HG02884 (cell line): ENCODE results near the gene JPT2.
"Not testable (repeated sequence)": the region's sequence is repeated elsewhere in the genome, so short reads cannot be mapped to it uniquely, and the experiment has no call there.

Experiments used
- ATAC-seq: cut with Tn5 transposase; IDR thresholded peaks from one replicate; pipeline ENCODE4 v1.9.1; 2021; ENCODE audit warnings: mild to moderate bottlenecking, moderate library complexity; ENCODE audit not compliant: unreplicated experiment

Gene JPT2

DNA sequence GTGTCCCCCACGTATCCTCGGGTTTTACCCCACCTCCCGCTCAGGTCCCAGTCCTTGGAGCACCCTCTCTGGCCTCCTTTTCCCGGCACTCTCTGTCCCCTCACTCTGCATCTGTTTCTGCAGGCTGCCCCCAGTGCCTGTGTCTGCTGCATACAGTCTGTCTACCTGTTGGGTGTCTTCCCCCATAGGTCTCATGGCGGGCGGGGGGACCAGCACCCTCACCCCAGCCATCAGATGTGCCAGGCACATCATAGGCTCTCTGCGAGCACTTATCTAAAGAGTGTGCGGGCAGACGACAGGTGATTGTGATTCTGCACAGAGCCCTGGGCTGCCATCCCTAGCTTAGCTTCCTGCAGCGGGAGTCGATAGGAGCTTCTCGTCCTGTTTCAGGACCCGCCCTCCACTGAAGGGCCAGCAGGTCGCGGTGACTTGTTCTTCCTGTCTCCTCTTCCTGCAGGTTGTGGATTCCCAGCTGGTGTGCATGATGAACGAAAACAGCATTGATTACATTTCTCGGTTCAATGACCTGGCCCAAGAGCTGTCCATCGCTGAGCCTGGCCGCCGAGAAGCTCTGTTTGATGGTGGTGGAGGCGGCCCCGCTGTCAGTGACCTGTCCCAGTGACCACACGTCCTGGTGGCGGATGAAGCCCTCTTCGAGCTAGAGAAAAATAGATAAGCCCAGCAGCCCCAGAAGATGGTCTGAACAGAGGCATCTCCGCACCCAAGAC, 4.5 kb upstream of the JPT2 start:
- ATAC-seq, result no peak

DNA sequence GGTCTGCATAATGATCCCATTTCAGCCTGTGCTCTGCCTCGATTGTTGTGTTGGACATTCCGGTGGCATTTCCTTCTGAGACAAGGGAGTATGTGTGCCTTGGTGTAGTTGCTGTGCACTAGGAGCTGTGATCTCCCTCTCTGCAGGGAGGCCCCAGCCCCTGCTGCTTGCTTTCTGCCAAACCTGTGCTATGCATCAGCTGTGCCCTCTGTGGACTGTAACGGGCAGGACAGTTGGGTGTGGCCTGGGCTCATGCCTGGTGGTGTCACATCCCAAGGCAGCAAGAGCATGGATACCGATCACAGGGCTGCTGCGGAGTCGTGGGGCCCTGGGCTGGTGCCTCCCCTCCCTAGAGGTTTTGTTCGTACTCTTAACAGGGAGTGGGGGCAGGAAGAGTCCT, 3.8 kb upstream of the JPT2 start:
- ATAC-seq, result no peak

DNA sequence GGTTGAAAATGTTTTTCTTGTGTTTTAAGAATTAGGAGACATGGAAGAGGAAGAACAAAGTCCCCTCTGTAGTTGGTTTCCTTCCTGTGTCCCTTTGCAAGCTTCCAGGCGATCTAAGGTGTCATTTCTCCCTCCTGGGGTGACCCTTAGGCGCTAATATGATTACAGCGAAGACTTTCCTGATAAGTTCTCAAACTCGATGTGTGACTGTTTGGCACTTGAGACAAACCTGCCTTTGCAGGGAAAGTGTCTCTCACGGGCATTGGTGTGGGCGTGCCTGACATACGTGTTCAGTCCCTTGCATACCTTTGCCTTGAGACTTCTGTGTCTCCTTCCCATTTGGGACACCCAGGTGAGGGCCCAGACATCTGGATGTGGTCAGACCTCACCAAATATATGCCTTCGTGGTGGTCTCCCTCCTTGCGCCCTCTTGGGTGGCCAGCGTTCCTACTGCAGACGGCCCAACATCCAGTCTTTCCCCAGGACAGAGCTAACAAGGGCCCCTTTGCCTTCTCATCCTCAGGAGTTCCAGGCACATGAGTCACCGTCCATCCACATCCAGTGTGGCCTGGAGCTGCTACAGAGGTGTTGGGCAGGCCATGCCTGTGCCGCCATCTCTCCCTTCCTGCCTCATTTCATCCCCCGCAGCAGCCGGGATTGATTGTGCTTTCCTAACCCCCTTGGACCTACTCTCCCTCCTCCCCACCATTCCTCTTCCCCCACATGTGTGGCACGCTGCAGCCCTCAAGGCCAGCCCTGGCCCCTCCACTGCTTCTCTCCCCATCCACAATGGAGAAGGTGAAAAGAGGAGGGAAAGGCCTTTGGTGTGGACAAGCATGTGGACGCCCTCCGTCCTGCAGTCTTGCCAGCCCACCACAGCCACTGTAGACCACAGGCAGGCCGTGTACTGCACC, 3.1 kb upstream of the JPT2 start:
- ATAC-seq, result no peak

DNA sequence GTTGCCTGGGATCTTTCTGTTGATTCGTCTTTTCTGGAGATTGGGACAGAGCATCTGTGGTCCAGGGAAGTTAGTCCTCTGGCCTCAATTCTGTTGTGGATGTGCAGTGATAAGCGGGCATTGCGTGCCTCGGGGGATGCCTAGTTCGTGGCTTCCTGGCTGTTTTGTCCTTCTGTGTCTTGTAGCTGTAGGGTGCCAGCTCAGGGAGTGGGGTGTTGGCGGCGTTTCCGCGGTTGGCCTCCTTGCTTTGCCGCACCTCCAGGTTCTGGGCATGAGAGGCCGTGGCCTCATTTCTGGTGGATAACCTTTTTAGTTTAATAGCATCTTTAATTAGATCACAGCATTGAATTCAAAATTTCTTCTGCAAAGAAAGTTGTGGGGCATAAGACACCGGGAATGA, 1.4 kb upstream of the JPT2 start:
- ATAC-seq, result no peak

DNA sequence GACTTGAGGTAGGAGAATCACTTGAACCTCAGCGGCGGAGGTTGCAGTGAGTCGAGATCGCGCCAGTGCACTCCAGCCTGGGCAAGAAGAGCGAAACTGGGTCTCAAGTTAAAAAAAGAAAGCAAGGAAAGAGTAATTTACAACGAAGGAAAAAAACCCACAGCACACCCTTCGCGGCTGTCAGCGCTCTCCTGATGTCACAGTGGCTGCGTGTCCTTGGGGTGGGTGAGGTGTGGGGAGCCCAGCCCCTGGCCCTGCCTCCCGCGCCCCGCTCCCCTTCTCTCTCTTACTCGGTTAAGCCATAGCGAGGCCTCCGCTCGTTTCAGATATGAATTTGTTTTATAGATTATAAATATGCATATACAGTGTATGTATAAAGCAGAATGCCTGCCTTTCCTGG, 740 bp upstream of the JPT2 start:
- ATAC-seq, result no peak

DNA sequence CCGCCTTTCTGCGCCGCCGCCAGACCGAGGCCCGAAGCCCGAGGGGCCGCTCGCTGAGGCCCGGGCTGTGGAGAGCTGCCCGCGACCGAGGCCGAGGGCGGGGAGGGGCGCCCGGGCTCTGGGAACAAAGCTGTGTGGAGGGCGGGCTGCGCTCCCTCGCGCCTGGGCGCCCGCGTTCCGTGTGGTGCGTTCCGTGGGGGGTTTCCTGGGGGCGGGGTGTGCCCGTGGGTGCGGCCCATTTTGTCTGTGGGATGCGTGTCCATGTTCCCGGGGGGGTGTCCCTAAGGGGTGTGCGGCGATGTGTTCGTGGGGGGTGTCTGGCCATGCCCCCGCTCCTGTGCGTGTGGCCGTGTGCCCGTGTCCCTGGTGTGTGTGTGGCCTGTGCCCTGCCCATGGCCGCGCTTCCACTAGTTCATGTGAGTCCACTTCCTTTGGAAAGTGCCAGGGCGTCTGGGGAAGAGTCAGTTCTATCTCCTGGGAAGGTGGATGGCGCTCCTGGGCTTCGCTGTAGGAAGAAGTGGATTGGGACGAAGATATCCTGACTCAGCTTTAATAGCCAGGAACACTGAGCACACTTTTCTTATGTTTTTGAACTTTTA, 520 bp downstream of the JPT2 start:
- no peak for ATAC-seq

DNA sequence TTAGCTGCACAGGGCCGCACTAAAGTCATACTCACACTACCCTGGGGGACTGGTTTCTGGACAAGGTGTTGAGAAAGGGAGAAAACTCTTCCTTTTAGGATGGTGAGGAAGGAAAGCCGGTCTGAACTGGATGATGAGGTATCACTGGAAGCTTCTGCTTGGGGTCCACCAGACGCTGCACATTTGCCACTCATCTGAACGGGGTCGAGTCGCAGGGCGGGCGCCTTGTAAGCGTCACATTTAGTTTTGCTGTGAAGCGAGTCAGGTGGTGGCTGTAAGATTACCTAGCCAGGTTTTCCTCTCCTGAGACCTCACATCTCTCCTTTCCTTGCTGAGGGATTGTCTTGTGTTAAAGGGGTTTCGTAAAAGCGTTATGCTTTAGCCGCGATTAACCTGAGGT, 2.3 kb downstream of the JPT2 start:
- ATAC-seq, result no peak

DNA sequence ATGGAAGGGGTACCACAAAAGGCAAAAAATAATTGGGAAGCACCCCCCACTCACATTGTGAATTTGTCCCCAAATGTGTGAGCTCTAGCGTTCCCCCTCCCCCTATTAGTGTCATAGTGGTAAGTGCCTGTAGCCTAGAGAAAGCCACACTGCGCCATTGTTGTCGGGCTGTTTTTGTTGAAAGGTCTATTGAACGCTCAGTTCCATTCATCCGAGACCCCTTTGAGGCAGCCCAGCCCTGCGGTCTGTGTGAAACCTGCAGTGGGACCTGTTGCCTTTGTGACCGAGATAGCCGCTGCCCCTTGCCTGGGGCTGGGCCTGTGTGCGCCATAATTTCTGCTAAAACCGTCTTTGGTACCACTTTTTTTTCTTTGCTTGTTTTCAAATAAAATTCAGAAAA, 3.0 kb downstream of the JPT2 start:
- no peak for ATAC-seq

DNA sequence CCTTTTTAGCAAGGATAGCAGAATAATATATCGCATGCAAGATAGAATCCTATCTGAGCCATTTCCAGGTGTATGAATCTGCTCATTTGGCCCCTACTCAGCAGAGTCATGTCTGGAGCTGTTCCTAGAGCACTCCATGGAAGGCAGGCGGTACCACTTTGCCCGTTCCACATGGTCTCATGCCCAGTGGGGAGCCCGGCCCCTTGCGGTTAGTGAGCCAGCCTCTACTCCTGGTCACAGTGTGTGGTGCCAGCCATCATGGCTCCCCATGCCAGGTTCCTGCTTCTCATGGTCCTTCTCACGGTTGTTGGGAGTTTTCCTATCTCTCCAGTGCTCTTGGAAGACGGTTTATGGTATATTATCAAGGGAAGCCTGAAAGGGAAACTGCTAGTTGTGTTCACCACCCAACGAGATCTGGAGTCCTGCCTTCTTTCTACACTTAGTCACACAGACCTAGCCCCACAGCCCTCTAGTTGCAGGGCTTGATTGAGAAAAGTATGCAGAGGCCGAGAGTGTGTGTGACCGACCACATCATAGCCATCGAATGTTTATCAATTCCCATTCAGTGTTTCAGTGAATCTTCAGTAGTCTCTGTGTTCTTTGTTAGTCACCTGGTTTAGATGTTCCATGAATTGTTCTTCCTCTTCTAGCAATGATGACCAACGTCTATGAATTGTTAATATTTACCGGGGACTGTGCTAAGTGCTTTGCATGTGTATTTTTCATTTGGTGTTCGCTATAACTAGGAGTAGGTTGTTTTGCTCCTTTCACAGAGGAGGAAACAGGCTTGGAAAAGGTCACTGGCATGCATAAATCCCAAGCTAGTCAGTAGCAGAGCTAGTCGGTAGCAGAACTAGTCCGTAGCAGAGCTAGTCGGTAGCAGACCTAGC, 9.6 kb downstream of the JPT2 start:
- no peak for ATAC-seq

DNA sequence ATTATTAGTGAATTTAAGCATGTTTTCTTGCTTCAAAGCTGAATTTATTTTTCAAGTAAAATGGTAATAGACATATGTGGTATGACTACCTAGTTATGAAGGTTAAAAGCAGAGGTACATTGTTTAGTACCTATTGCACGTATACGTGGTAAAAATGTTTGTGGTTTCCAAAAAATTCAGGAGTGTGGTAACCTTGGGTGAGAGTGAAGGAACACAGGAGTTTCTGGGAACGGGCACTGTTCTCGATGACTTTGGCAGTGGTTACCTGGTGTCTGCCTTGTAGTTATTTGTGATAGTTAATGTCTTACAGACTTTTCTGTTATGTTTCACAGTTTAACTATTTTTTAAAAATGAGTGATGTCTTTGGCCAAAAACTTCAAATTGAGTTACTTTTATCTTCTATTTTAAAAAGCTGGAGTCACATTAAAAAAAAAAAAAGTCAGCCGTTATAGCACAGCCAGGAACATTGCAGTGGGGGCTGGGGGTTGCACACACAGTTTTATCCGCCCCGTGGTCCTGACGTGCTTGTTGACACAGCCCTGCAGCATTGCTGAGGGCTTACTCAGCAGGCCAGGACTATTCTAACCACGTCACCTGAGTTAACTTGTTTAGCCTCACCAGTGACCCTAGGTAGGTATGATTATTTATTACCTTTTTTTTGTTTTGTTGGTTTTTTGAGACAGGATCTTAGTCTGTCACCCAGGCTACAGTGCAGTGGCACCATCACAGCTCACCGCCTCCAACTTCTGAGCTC, 10.9 kb downstream of the JPT2 start:
- no peak for ATAC-seq

DNA sequence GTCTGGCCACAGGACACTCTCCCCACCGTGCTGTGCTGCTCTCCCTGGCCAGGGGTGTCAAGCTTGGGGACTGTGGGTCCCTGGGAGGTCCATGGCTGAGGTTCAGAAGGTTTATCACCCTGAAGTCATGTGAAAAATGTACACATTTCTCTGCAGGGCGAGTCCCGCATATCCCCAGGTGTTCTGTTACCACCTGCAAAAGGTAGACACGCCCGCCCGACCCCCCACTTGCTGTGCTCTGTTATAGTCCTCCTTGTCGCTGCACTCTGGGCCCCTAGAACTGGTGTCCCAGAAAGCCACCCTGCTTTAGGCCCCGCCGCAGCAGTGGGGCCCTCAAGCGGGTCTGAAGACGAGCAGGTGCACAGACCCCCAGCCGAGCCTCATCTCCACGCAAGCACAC, 11.8 kb downstream of the JPT2 start:
- no peak for ATAC-seq

DNA sequence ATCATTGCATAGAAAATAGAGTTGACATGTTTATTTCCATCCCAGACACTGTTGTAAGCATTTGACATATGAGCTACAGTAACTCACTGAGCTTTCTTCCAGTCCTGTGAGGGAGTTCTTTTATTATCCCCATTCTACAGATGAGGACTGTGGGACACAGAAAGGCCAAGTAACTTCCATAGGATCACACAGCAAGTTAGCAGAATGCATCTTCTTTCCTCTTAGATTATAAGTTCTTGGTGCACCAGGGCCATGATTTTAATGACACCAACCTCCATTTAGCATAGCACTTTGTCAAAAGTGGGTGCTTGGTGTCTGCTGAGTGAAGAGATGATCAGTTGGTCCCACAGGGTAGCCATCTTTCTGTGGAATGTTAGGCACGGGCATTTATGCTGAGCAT, 12.7 kb downstream of the JPT2 start:
- no peak for ATAC-seq

DNA sequence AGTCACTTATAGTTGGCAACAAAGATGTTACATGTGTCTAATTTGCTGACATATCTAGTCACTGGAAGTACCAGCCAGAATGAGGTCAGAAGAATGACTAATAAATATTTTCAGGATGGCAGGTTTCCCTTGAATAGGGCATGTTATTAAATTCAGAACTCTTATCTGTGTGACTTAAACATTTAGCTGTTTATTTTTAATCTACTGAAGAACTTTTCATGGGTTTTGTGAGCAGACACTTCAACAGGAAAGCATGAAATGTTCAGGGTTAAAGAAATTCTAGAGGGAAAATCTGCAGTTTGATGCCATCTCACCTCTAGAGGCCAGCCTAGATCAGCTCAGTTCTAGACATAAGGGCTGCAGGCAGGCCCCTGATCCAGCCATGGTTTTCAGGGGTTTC, 13.2 kb downstream of the JPT2 start:
- no peak for ATAC-seq

DNA sequence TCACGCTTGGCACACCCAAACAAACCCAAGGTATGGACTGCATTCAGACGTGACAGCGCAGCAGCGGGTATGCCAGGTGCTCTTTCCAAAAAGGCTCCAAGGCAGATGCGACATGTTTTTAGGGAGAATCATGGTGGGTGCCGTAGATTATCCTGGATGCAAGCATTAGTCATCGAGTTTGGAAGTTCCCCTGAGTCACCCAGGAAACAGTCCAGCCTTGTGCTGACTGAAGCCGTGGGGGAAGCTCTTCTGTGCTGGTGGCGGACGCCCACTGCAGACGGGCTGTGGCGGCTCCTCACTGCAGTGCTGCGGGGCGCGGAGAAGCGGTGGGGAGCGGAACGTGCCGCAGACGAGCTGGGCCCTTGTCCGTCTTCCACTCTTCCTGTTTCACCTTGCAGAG, 13.9 kb downstream of the JPT2 start:
- no peak for ATAC-seq

DNA sequence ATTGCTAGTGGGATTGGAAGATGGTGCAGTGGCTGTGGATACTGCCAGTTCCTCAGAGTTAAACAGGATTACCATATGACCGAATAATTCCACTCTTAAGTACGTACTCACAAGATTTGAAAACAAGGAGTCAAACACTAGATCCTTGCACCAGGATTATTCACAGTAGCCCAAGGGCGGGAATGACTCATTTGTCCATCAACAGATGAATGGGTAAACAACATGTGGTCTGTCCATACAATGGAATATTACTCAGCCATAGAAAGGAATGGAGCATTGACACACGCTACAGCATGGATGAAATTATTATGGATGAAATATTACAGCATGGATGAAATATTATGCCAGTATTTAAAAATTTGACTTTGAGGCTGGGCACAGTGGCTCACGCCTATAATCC, 18.8 kb downstream of the JPT2 start:
- no peak for ATAC-seq

DNA sequence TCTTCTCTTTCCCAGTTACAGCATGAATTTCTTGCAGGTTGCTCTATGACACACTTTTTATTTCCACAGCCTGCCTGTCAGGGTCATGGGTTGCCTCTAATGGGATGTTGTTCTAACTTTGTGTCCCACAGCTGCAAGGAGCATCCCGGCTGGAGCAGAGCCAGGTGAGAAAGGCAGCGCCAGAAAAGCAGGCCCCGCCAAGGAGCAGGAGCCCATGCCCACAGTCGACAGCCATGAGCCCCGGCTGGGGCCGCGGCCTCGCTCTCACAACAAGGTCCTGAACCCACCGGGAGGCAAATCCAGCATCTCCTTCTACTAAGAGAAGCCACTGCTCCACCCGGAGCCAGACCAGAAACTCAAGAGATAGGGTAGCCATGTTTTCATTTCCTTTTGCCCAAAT, 20.6 kb downstream of the JPT2 start:
- no peak for ATAC-seq

DNA sequence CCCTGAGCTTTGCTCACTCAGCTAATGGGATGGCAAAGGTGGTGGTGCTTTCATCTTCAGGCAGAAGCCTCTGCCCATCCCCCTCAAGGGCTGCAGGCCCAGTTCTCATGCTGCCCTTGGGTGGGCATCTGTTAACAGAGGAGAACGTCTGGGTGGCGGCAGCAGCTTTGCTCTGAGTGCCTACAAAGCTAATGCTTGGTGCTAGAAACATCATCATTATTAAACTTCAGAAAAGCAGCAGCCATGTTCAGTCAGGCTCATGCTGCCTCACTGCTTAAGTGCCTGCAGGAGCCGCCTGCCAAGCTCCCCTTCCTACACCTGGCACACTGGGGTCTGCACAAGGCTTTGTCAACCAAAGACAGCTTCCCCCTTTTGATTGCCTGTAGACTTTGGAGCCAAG, 22.2 kb downstream of the JPT2 start:
- ATAC-seq, result no peak

DNA sequence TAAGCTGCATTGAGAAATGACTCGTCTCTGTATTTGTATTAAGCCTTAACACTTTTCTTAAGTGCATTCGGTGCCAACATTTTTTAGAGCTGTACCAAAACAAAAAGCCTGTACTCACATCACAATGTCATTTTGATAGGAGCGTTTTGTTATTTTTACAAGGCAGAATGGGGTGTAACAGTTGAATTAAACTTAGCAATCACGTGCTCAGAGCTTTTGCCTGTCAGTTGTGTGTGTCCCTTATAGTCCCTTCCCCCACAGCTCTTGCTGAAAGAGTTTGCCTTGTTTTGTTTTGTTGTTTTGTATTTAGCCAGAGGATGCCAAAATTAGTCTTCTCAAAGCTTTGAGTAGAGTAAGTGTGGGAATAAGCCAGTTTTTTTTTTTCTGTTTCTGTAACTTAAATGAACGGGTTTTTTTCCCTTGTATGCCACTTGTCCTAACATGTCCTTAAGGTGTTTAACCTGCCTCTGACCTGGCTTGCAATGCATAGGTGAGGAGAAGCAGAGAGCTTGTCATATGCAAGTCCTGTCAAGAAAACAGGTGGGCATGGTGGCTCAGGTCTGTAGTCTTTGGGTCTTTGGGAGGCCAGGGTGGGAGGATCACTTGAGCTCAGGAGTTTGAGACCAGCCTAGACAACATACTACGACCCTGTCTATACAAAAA, 23.3 kb downstream of the JPT2 start:
- ATAC-seq, result no peak

DNA sequence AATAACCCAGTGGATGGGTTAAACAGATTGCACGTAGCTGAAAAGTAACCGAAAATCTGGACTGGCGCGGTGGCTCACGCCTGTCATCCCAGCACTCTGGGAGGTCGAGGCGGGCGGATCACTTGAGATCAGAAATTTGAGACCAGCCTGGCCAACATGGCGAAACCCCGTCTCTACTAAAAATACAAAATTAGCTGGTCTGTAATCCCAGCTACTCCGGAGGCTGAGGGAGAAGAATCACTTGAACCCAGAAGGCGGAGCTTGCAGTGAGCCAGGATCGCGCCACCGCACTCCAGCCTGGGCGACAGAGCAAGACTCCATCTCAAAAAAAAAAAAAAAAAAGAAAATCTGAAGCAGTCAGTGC, 27.2 kb downstream of the JPT2 start:
- not testable (repeated sequence) for ATAC-seq
